T-helper 2 cell treated with Interferon-gamma antibody and Interleukin-4, amounts not matched to agents 100 ng/mL and 5 ng/mL, for 36 hours (primary cell): ENCODE measurements around the gene CSRP1. TPM values are rescaled to one million over a fixed set of nuclear protein-coding genes. Genes with fewer than 3 reads are reported as not detected.

Experiments used
- intact Hi-C: fragments of 100-400 bp; cut with micrococcal nuclease; formaldehyde crosslinking; loops from one replicate; pipeline ENCODE4 v1.15.1; 2023
- total RNA-seq: library from RNA; stranded (reverse); gene quantifications from 2 replicates; pipeline ENCODE4 v1.2.3, GENCODE V29; 2022

Gene CSRP1
- total RNA-seq, 1 donor from 2014 or later = 83.6 TPM

DNA sequence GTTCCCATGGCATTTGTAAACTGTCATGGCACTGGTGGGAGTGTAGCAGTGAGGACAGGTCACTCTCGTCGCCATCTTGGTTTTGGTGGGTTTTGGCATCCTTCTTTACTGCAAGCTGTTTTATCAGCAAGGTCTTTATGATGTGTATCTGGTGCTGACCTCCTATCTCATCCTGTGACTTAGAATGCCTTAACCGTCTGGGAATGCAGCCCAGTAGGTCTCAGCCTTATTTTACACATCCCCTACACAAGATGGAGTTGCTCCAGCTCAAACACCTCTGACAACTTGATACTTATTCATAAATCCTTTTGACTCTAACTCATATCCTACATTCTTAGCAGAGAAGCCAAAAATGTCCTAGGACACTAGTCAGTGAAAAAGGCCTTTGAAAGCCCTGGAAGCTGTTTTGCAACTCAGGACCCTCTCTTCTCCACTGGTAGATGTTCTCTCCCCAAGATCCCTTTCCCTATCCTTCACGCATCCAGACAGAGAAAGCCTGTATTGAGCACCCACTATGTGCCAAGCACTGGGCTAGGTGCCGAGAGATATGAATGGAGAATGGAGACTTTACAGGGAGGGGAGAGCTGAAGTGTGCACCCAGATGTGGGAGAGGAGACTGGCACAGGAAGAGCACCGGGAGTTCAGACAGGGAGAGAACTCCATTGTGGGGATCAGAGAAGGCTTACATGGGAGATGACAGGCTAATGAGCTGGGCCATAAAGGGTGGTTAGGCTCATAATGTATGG lies 6.7 kb upstream of the CSRP1 start:
- intact Hi-C loops = loop anchor here (1.0 kb wide), 2 partner anchors 31 to 65 kb away; no protein-coding TSS in a partner anchor

DNA sequence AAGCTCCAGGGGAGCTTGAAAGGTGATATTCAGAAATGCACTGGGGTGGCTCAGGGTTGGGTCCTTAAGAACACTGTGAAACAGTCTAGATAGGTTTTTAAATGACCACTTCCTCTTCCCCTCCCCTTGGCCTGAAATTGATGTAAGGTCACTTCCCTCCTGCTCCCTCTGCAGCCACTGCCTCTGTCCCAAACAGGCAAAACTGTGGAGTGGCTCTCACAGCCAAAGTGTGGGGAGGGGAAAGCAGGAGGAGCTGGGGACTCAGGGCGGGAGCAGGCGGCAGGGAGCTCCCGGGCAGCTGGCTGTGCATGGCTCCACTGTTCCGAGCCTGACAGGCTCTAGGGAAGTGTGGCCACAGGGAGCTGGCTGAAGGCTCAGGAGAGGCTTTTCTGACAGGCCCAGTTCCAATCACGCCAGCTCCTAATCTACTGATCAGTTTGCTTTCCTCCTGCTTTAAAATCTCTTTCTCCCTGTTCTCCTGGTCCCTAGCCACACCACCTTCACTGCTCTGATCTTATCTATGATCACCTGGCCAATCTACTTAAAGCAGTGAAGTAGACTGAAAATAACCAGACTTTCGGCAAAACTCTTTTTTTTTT lies 5.1 kb upstream of the CSRP1 start:
- intact Hi-C loops = no loop called here

DNA sequence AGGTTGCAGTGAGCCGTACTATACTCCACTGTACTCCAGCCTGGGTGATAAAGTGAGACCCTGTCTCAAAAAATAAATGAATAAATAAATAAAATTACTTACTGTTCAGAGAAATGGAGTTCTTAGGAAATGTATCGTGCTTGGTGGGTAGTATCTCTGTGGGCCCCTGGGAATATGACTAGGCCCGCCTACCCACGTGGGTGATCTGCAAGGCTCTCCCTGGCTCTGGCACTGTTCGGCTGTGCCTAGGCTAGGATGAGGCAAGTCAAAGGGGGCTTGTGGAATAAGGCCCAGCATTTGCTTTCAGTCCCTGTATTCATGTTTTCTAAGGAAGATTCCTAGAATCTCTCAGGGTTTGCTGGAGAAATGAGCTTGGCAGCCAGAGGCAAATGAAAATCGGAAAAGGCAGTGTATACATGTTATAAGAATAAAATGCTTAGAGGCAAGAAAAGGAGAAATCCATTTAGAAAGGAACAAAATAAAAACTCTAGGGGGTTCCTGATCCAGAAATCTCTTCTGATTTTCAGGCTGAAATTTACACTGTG lies 4.5 kb upstream of the CSRP1 start:
- intact Hi-C loops = no loop called here

DNA sequence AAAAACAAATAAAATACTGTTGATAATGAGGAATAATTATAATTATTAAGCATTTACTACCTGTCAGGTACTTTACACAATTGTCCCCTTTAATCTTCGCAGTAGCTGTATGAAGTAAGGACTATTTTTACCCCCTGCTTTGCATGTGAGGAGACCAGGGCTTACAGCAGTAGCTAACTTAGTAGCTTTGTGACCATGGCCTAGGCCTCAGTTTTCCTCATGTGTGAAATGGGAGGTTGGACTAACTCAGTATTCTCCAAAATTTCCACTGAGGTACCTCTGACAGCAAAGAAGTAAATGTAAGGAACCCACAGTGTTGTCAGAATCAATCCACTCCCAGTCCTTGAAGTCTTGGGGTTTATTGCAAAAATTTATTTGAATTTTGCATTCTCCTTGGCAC lies 3.8 kb upstream of the CSRP1 start:
- intact Hi-C loops = no loop called here

DNA sequence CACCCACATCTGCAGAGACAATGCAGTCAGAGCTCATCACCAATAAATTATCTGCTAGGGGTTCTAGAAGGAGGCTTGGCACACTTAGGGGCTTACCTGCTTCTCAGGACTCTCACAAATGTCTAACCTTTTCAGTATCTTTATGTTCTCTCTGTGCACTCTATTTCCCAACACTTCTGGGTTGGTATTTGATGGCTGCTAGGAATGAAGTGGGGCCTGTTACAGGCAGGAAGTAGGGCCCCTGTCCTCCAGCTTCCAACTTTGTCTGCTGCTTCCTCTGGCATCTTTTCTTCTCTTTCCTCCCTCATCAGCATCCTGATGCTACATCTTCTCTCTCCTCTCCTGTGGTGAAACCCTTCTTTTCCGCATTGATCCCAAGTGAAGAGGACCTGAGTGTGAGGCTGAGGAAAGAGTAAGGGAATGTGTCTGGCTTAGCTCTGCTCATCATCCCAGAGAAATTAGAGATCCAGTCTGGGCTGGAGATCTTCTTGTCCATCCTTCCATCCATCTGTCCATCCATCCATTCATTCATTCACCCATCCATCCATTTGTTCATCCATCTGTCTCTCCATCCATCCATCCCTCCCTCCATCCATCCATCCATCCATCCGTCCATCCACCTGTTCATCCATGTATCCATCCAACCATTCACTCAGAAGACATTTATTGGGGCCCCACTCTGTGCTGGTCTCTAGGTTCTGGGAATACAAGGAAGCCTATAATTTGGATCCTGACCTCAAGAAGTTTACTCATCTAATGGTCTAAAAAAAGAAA lies 2.9 kb upstream of the CSRP1 start:
- intact Hi-C loops = loop anchor here (5.0 to 10.0 kb wide), 2 partner anchors 42 to 495 kb away; partner anchors contain the start of gene PHLDA3

DNA sequence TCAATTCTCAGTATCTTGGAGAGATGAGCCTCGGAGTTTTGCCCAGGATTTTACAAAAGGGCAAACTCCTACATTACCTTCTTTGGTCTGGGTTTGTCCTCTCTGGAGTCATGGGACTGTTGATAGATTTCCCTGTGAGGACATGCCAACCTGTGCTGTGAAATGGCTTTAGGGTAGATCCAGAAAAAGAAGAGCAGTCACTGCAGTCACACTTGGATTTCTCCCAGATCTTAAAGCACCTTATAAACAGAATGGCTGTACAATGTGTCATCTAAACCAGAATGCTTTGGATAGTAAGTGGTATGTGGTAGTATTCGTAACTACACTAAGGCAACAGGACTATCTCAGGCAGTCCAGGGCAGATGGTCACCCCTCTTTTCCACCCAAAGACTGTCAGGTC lies 1.9 kb upstream of the CSRP1 start:
- intact Hi-C loops = loop anchor here (5.0 to 10.0 kb wide), 2 partner anchors 42 to 494 kb away; partner anchors contain the start of gene PHLDA3

DNA sequence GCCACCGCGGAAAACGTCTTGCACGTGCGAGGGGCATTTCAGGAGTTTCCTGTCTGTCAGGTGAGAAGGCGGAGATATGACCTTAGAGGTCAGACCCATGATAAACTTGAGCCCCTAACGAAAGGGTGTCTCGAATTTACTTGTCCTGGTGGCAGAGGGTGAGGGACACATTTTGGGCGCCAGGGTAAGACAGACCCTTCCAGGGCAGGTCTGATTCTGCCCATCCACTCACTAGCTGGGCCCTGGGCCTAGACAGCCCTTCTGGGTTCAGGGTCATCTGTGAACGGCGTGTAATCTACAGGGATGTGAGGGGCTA lies 395 bp upstream of the CSRP1 start:
- intact Hi-C loops = loop anchor here (1.0 to 10.0 kb wide), 4 partner anchors 25 to 493 kb away; partner anchors contain the start of genes IPO9 and PHLDA3

DNA sequence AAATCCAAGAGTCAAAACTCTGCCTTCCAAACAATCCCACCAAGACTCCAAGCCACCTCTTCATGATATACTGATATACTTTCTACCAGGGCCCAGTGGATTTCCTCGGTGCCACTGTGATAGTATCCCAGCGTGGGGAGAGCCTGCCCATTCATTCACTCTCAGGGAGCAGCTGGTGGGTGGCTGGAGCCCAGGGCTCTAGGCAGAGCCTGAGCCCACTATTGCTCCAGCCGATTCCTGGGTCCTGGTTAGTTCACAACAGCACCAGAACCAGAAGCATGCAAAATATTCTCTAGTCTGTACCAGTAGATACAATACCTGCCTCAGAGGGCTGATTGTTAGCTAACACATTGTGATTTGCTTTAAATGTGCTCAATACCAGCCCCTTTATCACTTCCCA lies 831 bp downstream of the CSRP1 start:
- intact Hi-C loops = loop anchor here (5.0 to 10.0 kb wide), 2 partner anchors 39 to 491 kb away; partner anchors contain the start of gene PHLDA3

DNA sequence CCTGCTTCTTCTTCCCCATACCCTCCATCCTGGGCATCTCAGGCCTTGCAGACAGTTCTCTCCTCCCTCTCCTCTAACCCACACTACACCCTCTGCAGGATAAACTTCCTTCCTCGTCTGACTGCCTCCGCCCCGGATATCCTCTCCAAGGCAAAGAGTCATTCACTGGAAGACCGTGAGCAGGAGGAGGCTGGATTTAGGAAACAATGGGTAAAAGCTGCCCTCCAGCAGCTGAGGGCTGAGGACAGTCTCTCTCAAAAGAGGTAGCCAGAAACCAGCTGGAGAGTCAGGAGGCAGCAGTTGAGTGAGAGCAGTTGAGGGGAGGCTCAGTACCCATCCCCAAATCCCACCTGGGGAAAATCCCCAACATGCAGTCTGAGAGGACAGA lies 1.4 kb downstream of the CSRP1 start:
- intact Hi-C loops = loop anchor here (5.0 to 10.0 kb wide), 2 partner anchors 38 to 491 kb away; partner anchors contain the start of gene PHLDA3

DNA sequence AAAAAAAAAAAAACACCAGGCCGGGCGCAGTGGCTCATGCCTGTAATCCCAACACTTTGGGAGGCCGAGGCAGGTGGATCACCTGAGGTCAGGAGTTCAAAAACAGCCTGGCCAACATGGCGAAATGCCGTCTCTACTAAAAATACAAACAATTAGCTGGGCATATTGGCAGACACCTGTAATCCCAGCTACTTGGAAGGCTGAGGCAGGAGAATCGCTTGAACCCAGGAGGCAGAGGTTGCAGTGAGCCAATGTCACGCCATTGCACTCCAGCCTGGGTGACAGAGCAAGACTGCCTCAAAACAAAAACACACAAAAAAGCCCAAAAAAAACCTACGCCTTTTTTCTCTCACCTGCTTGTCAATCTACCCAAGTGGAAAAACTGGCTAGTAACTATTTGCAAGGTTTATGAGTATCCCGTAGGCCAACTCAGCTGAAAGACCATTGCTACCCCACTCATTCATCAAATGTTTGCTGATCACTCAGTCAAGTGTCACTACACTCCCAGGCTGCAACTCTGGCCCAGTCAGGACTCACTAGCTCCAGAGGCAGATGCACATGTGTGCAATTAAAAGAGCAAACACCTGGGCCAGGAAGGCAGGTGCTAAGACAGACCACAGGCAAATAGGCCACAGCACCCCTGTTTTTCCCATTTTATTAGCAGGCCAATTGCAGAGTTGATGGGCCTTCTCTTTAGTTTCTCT lies 2.0 kb downstream of the CSRP1 start:
- intact Hi-C loops = loop anchor here (5.0 to 10.0 kb wide), 2 partner anchors 38 to 490 kb away; partner anchors contain the start of gene PHLDA3

DNA sequence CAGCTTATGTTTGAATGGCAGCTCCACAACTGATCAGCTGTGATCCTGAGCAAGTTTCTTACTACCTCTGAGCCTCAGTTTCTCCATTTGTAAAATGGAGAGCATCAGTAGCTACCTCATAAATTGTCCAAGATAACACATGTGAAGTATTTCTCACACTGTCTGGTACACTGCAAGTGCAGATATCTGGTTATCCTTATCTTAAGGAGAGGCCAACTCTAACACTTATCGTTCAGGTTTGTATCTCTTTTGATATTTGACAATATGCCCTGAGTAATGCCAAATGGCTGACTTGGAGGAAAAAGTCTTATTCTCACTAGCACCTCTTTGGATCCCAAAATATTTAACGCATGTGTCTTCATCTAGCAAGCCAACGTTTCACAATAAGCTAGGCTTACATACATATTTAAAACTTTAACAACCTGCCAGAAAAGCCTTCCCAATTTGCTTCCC lies 2.7 kb downstream of the CSRP1 start:
- intact Hi-C loops = loop anchor here (10.0 kb wide), 1 partner anchor 489 kb away; no protein-coding TSS in a partner anchor

DNA sequence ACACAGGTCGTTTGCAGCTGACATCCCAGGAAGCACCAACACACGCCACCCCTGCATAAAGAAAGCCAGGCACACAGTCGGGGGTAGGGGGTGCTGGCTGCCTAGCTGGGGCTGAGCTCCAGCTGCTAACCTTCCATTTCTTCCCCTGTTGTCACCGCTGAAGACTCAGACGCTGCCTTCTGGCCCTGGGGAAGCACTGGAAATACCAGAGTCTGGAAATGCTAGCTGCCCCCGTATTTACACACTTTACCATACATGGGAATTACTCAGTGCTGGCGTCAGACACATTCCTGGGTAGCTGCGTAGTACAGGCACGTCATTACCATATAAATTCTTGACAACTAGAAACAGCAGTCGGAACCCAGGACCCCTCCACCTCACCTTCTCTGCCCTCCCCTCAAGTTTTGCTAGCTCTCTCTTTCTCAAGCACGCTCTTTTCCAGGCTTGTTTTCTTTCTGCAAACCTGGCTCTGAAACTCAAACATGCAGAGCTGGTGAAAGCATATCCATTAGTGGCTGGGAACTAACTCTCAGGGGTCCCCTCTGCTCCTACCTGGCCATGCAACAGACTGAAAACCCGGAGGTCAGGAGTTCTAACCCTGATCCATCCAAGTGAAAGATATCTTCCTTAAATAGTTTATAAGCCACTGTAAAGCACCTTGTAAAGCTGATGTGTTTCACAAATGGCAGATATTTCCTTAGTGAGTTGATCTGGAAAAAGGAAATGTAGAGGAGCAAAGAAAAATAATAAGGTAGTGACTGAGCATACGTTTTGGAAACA lies 3.3 kb downstream of the CSRP1 start:
- intact Hi-C loops = loop anchor here (10.0 kb wide), 1 partner anchor 489 kb away; no protein-coding TSS in a partner anchor

DNA sequence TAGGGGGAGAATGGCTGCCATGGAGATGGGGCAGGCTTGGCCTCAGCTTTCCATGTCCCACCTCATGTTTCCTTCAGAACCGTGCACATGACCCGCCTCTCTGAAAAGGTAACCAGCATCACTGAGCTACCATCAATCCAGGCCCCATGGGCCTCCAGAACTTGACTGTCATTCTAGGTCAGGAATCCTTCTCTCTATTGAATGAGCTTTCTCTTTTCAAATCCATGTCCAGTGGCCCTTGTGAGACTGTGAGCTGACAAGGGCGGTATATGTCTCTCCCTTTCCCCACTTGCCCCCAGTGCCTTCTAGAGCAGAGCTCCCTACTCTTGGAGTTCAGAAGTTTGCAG lies 4.4 kb downstream of the CSRP1 start:
- intact Hi-C loops = loop anchor here (10.0 kb wide), 1 partner anchor 488 kb away; no protein-coding TSS in a partner anchor

DNA sequence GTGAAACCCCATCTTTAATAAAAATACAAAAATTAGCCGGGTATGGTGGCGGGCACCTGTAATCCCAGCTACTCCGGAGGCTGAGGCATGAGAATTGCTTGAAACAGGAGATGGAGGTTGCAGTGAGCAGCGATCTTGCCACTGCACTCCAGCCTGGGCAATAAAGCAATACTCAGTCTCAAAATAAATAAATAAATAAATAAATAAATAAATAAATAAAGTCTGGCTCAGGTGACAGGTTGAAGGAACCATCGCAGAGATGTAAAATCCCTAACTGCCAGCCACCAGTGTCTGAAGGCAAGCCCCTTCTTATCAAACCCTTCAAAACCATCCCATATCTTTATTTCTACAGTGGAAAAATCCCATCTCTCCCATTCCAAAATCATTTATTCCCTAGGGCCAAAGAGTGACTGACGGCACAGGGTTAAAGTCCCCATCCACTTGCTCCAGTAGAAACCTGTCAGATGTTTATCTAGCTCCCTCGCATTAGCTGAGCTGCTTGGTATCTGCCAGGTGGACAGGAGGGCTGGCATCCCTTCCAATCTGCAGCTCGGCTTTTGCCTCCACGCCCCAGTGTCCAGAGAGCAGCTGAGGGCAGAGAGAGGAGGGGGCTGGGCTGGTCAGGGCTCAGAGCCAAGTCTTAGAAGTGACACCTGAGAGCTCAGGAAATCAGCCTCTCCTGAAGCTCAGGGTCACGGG lies 5.0 kb downstream of the CSRP1 start:
- intact Hi-C loops = loop anchor here (10.0 kb wide), 1 partner anchor 487 kb away; no protein-coding TSS in a partner anchor

DNA sequence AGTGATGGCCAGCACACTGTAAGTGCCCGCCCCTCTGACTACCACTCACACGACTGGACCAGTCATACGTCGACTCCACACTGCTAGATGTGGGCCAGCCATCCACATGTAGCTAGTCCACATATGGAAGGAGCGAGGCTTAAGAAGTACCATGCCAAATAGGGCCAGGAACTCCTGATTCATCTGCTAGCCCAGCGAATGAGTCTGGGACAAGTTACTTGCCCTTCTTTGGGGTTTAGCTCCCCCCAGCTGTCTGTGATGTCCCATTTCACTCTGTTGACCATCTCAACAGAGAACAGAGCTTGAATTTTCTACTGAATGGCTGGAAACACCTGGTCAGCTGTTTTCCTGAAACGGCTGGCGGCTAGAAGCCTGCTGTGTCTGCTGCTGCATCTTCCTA lies 5.8 kb downstream of the CSRP1 start:
- intact Hi-C loops = loop anchor here (10.0 kb wide), 1 partner anchor 486 kb away; no protein-coding TSS in a partner anchor

DNA sequence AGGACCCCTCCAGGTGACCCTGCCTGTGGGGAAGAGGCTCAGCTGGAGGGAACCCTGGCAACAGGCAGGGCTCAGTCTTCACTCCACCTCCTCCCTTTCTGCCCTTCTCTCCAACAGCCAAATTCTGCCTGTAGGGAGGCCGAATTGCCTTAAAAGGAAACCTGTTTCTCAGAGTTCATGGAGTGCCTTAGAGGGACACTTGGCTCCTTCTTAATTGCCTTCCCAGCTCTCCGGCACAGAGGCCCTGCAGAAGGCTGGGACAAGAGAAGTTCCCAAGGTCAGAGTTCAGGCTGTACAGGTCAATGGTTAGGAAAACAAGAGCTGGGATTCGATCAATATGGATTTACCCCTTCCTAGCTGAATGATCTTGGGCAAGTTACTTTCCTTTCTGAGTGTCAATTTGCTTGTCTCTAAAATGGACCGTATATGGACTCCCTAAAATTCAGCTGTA lies 6.2 kb downstream of the CSRP1 start:
- intact Hi-C loops = loop anchor here (10.0 kb wide), 1 partner anchor 486 kb away; no protein-coding TSS in a partner anchor

DNA sequence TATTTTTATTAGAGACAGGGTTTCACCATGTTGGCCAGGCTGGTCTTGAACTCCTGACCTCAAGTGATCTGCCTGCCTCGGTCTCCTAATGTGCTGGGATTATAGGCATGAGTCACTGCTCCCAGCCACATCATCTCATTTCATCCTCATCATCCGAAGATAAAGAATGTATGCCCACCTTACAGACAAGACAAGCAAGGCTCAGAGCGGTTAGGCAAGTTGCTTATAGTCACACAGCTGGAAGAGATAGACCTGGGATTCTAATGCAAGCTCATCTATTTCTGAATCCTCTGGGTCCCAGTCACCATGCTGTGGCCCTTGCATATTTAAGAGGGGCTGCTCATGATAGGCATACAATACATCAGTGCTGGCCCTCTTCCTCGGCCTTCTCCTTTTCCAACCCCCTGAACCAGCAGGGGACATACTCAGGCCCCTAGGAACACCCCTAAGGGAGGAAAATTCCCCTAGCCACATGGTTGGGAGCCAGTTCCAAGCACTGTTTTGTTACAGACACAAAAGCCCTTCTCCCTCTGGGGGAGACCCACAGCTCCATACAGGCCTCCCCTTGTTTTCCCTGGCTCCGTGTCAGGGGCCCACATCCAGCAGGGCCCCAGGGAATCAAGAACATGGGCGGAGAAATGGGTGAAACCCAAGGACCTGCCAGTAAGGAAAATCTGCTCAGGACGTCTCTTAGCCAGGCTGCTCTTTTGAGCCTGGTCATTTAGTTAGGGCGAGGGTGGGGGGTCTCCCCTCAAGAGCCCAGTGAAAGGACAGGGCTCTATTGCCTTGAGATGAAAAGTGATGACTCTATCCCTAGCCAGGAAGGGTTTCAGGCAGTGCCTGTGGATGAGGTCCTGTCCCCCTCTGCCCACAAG lies 6.9 kb downstream of the CSRP1 start:
- intact Hi-C loops = loop anchor here (10.0 kb wide), 1 partner anchor 485 kb away; no protein-coding TSS in a partner anchor

DNA sequence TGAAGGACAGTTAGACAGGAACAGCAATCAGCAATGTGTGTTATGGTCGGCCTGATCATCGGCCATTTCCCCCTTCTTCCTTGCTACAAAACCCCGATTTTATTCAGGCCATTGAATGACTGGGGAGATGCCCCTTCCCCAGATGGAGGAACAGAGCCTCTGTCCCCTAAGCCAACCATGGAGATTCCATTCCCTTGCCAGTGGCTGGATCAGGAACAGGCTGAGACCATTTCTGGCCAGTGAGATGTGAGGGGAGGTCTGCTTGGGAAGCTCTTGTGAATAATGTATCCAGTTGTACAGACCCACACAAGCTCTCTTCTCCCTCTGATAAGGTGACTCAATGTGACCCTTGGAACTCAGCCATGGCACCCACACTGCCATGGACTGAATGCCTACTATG lies 7.7 kb downstream of the CSRP1 start:
- intact Hi-C loops = no loop called here
